Common myeloid progenitor, CD34-positive (primary cell): Measurements from ENCODE around the gene GRHL3.

ENCODE experiments used
- CTCF ChIA-PET: fragments of 350-600 bp; sonication (Branson Sonifier 250); formaldehyde crosslinking; loops from one replicate; lab custom pipeline; 2021; ENCODE audit warnings: antibody characterized with exemption; lab: Charles Lee
- POLR2A ChIA-PET: fragments of 350-600 bp; sonication (Branson Sonifier 250); formaldehyde crosslinking; loops from one replicate; lab custom pipeline; 2021; ENCODE audit warnings: antibody characterized with exemption; lab: Charles Lee
- DNase-seq, 3 donors: peaks; one replicate each; pipeline versions ENCODE4 v3.0.0 to v3.0.0-alpha.2; 2013
- H3K27ac ChIP-seq, 2 experiments: 1 replicate in 1 of 2; 2 replicates in 1 of 2; pipeline ENCODE4 v1.7.0; 2013; ENCODE audit warnings: inconsistent platforms in 2 of 2, low read length in 2 of 2, mild to moderate bottlenecking in 2 of 2, low read depth in 1 of 2, moderate library complexity in 1 of 2; ENCODE audit not compliant: severe bottlenecking in 2 of 2, insufficient read depth in 1 of 2, poor library complexity in 1 of 2
- H3K27me3 ChIP-seq, 5 experiments: replicated peaks in 2 of 5; 1 replicate in 3 of 5; 2 replicates in 2 of 5; pipeline versions ENCODE4 v1.6.1 to v1.7.0; 2013; ENCODE audit warnings: low read length in 4 of 5, mild to moderate bottlenecking in 2 of 5, moderate library complexity in 2 of 5, inconsistent platforms in 1 of 5; ENCODE audit not compliant: insufficient read depth in 5 of 5, control insufficient read depth in 4 of 5
- H3K36me3 ChIP-seq, 4 experiments: 1 replicate in 2 of 4; 2 replicates in 2 of 4; pipeline versions ENCODE4 v1.6.1 to v1.7.0; 2013; ENCODE audit warnings: low read length in 3 of 4, control low read depth in 1 of 4, mild to moderate bottlenecking in 1 of 4; ENCODE audit not compliant: control insufficient read depth in 4 of 4, insufficient read depth in 4 of 4
- H3K4me1 ChIP-seq, 4 experiments: 1 replicate in 3 of 4; 2 replicates in 1 of 4; pipeline versions ENCODE4 v1.6.1 to v1.7.1; 2013; ENCODE audit warnings: low read length in 3 of 4, mild to moderate bottlenecking in 3 of 4, control low read depth in 1 of 4, inconsistent platforms in 1 of 4, moderate library complexity in 1 of 4; ENCODE audit not compliant: control insufficient read depth in 4 of 4, insufficient read depth in 4 of 4; ENCODE audit errors: control extremely low read depth in 1 of 4
- H3K4me3 ChIP-seq, 7 experiments: 1 replicate in 4 of 7; 2 replicates in 3 of 7; pipeline versions ENCODE4 v1.5.1 to v1.7.0; 2013; ENCODE audit warnings: mild to moderate bottlenecking in 7 of 7, low read length in 6 of 7, moderate library complexity in 6 of 7, inconsistent platforms in 2 of 7, low read depth in 2 of 7, control low read depth in 1 of 7; ENCODE audit not compliant: insufficient read depth in 4 of 7, control insufficient read depth in 1 of 7; ENCODE audit errors: extremely low read depth in 1 of 7
- H3K9me3 ChIP-seq, 5 experiments: 1 replicate in 4 of 5; 2 replicates in 1 of 5; pipeline versions ENCODE4 v1.6.1 to v1.7.1; 2013; ENCODE audit warnings: low read length in 4 of 5, mild to moderate bottlenecking in 2 of 5, inconsistent platforms in 1 of 5, low read depth in 1 of 5, moderate library complexity in 1 of 5; ENCODE audit not compliant: control insufficient read depth in 4 of 5, insufficient read depth in 2 of 5; ENCODE audit errors: control extremely low read depth in 1 of 5
- WGBS: methylation state at CpG from one replicate; pipeline ENCODE4 v1.1.5; 2013; ENCODE audit not compliant: insufficient coverage; 5-methylcytosine and 5-hydroxymethylcytosine counted together

Gene GRHL3

GRCh38 chr1:24355466-24355865, 36.3 kb downstream of the GRHL3 start:
- Histone ChIP-seq H3K36me3 (peaks cover 0 to 4% (median 0%) of the 10 kb centered on the region in 4 experiments), H3K27me3 (no peaks in the 10 kb centered on the region), H3K4me1 (no peaks in the 10 kb centered on the region), H3K27ac (no peak overlapping the region), H3K4me3 (no peak overlapping the region), H3K9me3 (no peaks in the 10 kb centered on the region)
- WGBS, result 93% methylated on average over 3 of the region's 3 CpGs
- CTCF ChIA-PET, result interaction anchor here (1.4 kb wide), 1 partner anchor 36 kb away, joined by 4 read pairs; no protein-coding TSS in a partner anchor
- POLR2A ChIA-PET, result no interaction called here
- DNase-seq, result no peak

- no peak overlapping the region for H3K27ac ChIP-seq
- ChIA-PET POLR2A (no interaction called here), CTCF (interaction anchor here (1.0 kb wide), 1 partner anchor 8 kb away, joined by 3 read pairs; no protein-coding TSS in a partner anchor)
- H3K27me3 ChIP-seq, result no peaks in the 10 kb centered on the region
- 100% methylated on average over 1 of the region's 7 CpGs for WGBS
- H3K4me3 ChIP-seq, result no peak overlapping the region
- no peaks in the 10 kb centered on the region for H3K9me3 ChIP-seq
- H3K4me1 ChIP-seq, result no peaks in the 10 kb centered on the region
- H3K36me3 ChIP-seq, result peaks cover 0 to 6% (median 0%) of the 10 kb centered on the region in 4 experiments
- no peak for DNase-seq
Observed at GRCh38 chr1:24357038-24357437, 37.9 kb downstream of the GRHL3 start.

- H3K27me3 ChIP-seq, result no peaks in the 10 kb centered on the region
- peaks cover 0 to 6% (median 0%) of the 10 kb centered on the region in 4 experiments for H3K36me3 ChIP-seq
- H3K27ac ChIP-seq, result no peak overlapping the region
- ChIA-PET POLR2A (no interaction called here), CTCF (no interaction called here)
- no peaks in the 10 kb centered on the region for H3K4me1 ChIP-seq
- no peak for DNase-seq
- H3K4me3 ChIP-seq, result no peak overlapping the region
- H3K9me3 ChIP-seq, result no peaks in the 10 kb centered on the region
- WGBS, result 99% methylated on average over 10 of the region's 10 CpGs
Observed at GRCh38 chr1:24360681-24361080, 41.5 kb downstream of the GRHL3 start.

GRCh38 chr1:24361811-24362210, 42.7 kb downstream of the GRHL3 start:
- CTCF ChIA-PET, result no interaction called here
- Histone ChIP-seq H3K4me1 (no peaks in the 10 kb centered on the region), H3K27me3 (no peaks in the 10 kb centered on the region), H3K27ac (no peak overlapping the region), H3K4me3 (no peak overlapping the region), H3K36me3 (peaks cover 0 to 8% (median 2%) of the 10 kb centered on the region in 4 experiments), H3K9me3 (no peaks in the 10 kb centered on the region)
- DNase-seq, result no peak
- POLR2A ChIA-PET, result no interaction called here
- 100% methylated on average over 3 of the region's 3 CpGs for WGBS

- no peak for DNase-seq
- CTCF ChIA-PET, result no interaction called here
- no peak overlapping the region for H3K27ac ChIP-seq
- H3K27me3 ChIP-seq, result no peaks in the 10 kb centered on the region
- H3K4me3 ChIP-seq, result no peak overlapping the region
- H3K9me3 ChIP-seq, result no peaks in the 10 kb centered on the region
- peaks cover 0 to 6% (median 2%) of the 10 kb centered on the region in 4 experiments for H3K36me3 ChIP-seq
- 100% methylated on average over 2 of the region's 2 CpGs for WGBS
- H3K4me1 ChIP-seq, result no peaks in the 10 kb centered on the region
- POLR2A ChIA-PET, result no interaction called here
Observed at GRCh38 chr1:24362396-24362795, 43.2 kb downstream of the GRHL3 start.

- no peak for DNase-seq
- Histone ChIP-seq H3K9me3 (no peaks in the 10 kb centered on the region), H3K27ac (no peak overlapping the region), H3K4me3 (no peak overlapping the region), H3K4me1 (no peaks in the 10 kb centered on the region), H3K36me3 (peaks cover 0 to 5% (median 2%) of the 10 kb centered on the region in 4 experiments), H3K27me3 (no peaks in the 10 kb centered on the region)
- WGBS, result 93% methylated on average over 3 of the region's 4 CpGs
- ChIA-PET CTCF (no interaction called here), POLR2A (no interaction called here)
Observed at GRCh38 chr1:24362982-24363614, 43.9 kb downstream of the GRHL3 start.

GRCh38 chr1:24363994-24364393, 44.8 kb downstream of the GRHL3 start:
- no peaks in the 10 kb centered on the region for H3K9me3 ChIP-seq
- H3K4me1 ChIP-seq, result no peaks in the 10 kb centered on the region
- ChIA-PET CTCF (interaction anchor here (1.3 kb wide), 1 partner anchor 27 kb away, joined by 4 read pairs; no protein-coding TSS in a partner anchor), POLR2A (no interaction called here)
- no peaks in the 10 kb centered on the region for H3K27me3 ChIP-seq
- peaks cover 0 to 5% (median 2%) of the 10 kb centered on the region in 4 experiments for H3K36me3 ChIP-seq
- WGBS, result 92% methylated on average over 3 of the region's 7 CpGs
- DNase-seq, result no peak
- no peak overlapping the region for H3K27ac ChIP-seq
- H3K4me3 ChIP-seq, result no peak overlapping the region
